Bone marrow (tissue), 2 donors: ENCODE results near the gene ANKRD27.
"Not testable (repeated sequence)": the region's sequence is repeated elsewhere in the genome, so short reads cannot be mapped to it uniquely, and the experiment has no call there.

Experiments used
- DNase-seq, 2 donors: peaks; one replicate each; lab custom pipeline; 2025; lab: John Stamatoyannopoulos, UW

Gene ANKRD27

GRCh38 chr19:32674931-32675719 lies at the start of gene ANKRD27:
Gene ANKRD27, minus strand, starts transcription at chr19:32675180. Its CDS starts 16,165 bp downstream, at chr19:32659015.
- DNase-seq, result peak; percentile 91 to 97

- no peak for DNase-seq
Measured at GRCh38 chr19:32720936-32721250, 45.9 kb upstream of the ANKRD27 start.

DNA sequence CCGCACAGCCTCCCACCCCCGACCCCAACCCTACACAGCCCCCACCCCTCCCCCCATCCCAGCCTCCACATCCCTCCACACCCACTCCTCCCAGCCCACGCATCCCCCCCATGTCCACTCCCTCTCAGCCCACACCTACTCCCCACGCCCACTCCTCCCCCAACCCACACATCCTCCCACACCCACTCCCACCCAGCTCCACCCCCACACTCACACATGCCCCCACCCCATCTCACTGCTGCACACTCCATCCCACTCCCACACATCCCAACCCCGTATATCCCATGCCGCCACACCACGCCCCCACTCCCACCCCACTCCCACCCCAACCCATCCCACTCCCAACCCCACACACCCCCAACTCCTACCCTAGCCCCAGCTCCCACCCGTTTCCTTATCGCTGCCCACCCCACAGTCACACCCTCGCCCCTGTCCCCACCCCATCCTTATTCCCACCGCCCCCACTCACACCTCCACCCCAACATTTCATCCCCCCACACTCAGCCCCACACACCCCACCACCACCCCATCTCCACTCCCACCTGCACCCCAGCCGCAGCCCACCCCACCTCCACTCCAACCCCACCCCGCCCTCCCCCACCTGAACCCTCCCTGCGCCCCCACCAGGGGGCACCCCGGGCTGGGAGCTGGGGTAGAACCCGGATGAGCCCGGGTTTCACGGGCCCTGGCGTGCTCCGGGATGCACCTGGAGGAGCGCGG lies 45.4 kb upstream of the ANKRD27 start:
- DNase-seq, result no peak

DNA sequence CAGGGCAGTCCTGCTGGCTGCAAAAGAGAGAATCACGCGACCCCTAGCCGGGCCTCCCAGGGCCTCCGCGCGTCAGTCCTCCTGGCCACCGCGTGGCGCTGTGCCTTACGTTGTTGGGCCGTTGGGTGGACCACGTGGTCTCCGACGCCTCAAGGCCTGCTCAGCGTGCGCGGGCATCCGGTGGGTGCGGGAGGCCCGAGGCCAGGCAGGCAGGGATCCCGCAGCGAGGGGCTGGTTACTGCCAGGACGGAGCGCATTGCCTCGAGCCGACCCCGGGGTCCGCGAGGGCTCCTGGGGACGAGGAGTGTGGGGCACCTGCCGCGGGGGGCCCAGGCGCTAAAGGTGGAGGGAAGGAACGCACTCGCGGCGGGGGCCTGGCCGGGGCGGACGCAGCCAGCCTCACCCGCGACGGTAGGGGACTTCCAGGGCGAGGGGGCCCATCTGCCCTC lies 44.7 kb upstream of the ANKRD27 start, which contains the start of gene TDRD12:
TSS of gene TDRD12 (plus strand) at position 157 of the 449 bp plus-strand sequence. CDS start 306 bp downstream, outside the sequence.
- DNase-seq, result no peak

GRCh38 chr19:32718286-32718685 lies 43.3 kb upstream of the ANKRD27 start:
- DNase-seq, result no peak

- no peak for DNase-seq
Measured at GRCh38 chr19:32717496-32717895, 42.5 kb upstream of the ANKRD27 start.

DNA sequence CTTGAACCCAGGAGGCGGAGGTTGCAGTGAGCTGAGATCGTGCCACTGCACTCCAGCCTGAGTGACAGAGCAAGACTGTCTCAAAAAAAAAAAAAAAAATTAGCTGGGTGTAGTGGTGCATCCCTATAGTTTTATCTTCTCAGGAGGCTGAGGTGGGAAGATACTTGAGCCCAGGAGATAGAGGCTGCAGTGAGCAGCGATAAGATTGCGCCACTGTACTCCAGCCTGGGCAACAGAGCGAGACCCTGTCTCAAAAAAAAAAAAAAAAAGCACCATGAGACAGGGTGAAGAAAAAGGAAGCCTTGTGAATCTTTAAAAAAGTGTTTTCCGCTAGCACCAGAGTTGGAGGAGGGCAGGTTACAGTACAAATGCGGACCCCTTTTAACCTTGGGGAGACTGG lies 41.2 kb upstream of the ANKRD27 start:
- DNase-seq, result not testable (repeated sequence)

GRCh38 chr19:32711747-32712146 lies 36.8 kb upstream of the ANKRD27 start:
- DNase-seq, result no peak

- no peak for DNase-seq
Measured at GRCh38 chr19:32709032-32709431, 34.1 kb upstream of the ANKRD27 start.

DNA sequence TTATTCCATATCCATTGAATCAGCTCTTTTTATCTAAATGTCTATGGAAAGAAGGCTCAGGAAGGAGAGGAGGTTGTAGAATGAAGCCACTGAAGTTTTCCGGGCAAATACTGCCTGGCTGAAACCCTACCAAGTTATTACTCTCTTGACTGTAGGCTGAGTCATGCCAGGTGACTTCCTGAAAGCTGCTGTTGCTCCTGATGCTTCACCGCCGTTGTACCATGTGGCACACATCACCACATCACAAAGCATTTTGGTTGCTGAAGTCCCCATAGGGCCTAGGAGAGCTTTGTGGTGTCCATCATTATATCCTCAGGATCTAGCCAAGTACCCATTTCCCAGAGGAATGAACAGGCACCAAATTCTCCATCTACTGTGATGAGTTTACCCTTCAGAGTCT lies 33.5 kb upstream of the ANKRD27 start:
- no peak for DNase-seq

- DNase-seq, result not testable (repeated sequence)
Measured at GRCh38 chr19:32704006-32704405, 29.0 kb upstream of the ANKRD27 start.

DNA sequence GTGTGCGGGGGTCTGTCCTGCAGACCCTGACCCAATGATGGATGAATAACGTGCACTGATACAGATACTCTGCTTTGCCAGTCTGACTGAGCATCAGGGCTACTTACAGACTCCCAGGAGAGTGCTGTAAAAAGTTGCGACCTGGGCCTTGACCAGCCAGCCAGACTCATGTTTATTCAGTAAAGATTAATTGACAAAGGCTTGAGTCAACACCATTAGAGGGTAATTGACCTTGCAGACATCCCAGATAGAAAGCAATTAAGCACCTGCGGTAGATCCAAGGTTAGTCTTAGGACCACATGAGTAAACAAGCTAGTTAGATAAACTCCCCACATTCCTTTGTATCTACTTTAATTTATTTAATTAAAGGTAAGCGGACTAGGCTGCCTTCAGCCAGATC lies 27.0 kb upstream of the ANKRD27 start:
- DNase-seq, result no peak

DNA sequence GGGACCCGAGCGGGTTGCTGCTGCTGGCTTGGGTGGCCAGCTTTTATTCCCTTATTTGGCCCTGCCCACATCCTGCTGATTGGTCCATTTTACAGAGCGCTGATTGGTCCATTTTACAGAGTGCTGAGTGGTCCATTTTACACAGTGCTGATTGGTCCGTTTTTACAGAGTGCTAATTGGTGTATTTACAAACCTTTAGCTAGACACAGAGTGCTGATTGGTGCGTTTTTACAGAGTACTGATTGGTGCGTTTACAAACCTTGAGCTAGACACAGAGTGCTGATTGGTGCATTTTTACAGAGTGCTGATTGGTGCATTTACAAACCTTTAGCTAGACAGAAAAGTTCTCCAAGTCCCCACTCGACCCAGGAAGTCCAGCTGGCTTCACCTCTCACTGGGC lies 25.1 kb upstream of the ANKRD27 start:
- DNase-seq, result not testable (repeated sequence)

DNA sequence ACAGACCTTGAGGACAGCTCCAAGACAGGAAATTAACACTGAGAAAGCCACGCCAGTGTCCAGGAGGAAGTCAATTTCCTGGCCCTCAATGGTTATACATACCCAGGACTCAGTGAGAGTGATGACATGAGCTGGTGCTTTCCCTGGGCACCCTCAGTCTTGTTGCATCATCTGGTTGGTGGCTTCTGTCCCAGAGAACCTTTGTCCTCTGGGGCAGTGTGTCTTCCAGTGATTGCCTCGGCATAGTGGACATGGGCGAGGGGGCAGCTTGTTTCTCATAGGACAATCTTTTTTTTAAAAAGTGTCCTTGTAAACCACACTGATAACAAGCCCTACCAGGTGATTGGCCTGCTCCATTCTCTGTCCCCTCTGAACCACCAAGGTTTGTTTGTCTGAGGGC lies 21.8 kb upstream of the ANKRD27 start:
- peak in 1 of 2 donors; percentile 13 for DNase-seq

GRCh38 chr19:32695506-32695905 lies 20.5 kb upstream of the ANKRD27 start:
- DNase-seq, result peak in 1 of 2 donors; percentile 24

GRCh38 chr19:32694851-32695250 lies 19.9 kb upstream of the ANKRD27 start:
- not testable (repeated sequence) for DNase-seq

DNA sequence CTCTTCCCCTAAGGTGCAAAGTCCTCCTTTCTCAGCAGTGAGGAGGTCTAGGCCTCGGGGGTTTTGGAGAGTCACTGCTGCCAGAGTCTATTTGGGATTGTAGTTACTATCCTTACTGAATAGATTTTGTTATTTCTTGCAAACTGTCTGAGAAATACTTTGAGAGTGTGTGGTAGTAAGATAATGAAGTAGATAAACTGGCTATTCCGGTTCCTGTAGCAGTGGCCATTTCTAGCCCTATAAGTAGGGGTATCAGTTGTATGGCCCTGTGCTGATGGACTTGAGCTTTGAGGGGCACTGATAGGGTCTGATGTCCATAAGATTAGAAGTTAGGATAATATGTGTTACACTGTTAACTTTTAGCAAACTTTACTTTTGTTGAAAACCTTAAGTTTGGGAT lies 19.3 kb upstream of the ANKRD27 start:
- not testable (repeated sequence) for DNase-seq

DNA sequence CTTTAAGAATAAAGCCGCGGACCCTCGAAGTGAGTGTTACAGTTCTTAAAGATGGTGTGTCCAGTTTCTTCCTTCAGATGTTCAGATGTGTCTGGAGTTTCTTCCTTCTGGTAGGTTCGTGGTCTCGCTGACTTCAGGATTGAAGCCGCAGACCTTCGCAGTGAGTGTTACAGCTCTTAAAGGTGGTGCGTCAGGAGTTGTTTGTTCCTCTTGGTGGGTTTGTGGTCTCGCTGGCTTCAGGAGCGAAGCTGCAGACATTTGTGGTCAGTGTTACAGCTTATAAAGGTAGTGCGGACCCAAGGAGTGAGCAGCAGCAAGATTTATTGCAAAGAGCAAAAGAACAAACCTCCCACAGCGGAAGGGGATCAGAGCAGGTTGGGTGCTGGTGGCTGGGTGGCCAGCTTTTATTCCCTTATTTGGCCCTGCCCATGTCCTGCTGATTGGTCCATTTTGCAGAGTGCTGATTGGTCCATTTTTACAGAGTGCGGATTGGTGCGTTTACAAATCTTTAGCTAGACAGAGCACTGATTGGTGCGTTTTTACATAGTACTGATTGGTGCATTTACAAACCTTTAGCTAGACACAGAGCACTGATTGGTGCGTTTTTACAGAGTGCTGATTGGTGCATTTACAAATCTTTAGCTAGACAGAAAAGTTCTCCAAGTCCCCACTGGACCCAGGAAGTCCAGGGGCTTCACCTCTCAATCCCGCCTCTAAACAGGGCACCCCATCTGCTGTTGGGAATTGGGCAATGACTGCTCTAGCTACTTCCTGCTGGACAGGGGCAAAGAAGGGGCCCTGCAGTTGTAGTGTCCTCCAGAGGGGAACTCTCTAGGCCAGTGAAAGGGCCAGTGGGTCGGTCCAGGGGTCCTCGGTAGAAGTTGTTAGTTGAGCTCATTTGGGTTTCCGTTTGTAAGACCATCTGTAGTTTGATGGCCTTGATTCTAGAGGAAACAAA lies 18.4 kb upstream of the ANKRD27 start:
- not testable (repeated sequence) for DNase-seq

DNA sequence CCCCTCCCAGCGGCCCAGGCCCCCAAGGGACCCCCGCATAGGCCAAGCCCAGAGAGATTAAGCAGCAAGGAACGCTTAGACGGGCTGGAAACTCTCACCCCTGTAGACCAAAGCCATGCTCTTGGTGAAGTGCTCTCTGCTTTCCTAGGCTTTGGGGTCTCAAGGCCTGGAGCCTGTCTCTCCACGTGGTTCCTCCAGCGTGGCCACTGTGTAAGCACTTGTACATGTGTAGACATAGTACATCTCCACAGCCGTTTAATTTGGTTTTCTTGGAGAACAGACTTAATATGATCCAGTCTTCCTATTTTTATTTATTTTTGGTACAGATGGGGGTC lies 17.7 kb upstream of the ANKRD27 start:
- no peak for DNase-seq

GRCh38 chr19:32691952-32692726 lies 17.2 kb upstream of the ANKRD27 start:
- DNase-seq, result peak; percentile 43 to 51

GRCh38 chr19:32691291-32691951 lies 16.4 kb upstream of the ANKRD27 start, which contains the start of gene NUDT19:
Gene NUDT19, plus strand, starts transcription at chr19:32691821. Its CDS starts 140 bp downstream, at chr19:32691961.
- peak; percentile 33 to 51 for DNase-seq
